ENCODE data around the gene HS6ST2.
"Not testable (repeated sequence)": the region's sequence is repeated elsewhere in the genome, so short reads cannot be mapped to it uniquely, and the experiment has no call there.

The HS6ST2 gene

DNA sequence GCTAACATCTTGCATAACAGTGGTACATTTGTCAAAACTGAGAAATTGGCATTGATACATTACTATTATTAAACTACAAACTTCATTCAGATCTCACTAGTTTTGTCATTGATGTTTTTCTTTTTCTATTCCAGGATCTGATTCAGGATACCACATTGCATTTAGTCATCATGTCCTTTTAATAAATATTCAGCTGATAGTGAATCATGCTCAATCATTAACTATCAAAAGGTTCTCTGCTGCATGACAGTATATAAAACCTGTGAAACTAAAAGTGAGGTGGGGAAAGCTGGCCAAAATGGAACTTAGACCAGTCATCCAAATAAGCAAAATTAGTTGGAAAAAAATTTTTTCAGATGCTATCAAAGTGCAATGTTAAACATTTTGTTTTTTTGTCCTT, 28.1 kb upstream of the HS6ST2 start:
- Histone ChIP-seq H3K27ac (no peak overlapping the region), H3K27me3 (ENCODE audit: insufficient read depth, low read depth, severe bottlenecking) (peaks cover 55% of the 10 kb centered on the region)
- TF ChIP-seq, protein P1, sequence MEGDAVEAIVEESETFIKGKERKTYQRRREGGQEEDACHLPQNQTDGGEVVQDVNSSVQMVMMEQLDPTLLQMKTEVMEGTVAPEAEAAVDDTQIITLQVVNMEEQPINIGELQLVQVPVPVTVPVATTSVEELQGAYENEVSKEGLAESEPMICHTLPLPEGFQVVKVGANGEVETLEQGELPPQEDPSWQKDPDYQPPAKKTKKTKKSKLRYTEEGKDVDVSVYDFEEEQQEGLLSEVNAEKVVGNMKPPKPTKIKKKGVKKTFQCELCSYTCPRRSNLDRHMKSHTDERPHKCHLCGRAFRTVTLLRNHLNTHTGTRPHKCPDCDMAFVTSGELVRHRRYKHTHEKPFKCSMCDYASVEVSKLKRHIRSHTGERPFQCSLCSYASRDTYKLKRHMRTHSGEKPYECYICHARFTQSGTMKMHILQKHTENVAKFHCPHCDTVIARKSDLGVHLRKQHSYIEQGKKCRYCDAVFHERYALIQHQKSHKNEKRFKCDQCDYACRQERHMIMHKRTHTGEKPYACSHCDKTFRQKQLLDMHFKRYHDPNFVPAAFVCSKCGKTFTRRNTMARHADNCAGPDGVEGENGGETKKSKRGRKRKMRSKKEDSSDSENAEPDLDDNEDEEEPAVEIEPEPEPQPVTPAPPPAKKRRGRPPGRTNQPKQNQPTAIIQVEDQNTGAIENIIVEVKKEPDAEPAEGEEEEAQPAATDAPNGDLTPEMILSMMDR (IDR thresholded peaks at IDR 0.05; ENCODE audit: low read depth, low read length): no peak

DNA sequence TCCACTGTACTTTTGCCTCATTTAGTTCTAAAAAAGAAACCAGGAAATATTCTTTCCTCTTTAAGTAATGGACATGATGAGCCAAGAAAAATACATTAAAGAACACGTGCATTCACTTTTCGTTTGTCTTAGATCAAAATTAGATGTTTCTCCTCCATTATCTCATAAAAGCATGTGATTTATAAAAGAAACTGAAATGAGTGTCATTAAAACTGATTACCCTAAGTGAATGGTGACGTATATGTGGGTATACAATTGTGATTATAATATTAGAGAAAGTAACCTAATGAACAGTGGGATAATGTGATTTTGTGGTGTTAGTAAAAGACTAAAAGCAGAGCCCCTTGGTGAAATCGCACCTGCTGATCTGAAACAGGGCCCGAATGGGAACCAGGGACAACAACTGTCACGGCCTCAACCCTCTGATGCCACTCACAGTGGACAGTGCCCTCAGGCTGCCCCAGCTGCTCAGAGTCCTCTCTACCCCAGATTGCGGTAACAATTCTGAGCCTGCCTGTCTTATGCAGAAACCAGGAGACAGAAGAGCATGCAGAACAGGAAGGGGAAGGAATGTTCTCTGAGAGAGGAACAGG, 25.7 kb upstream of the HS6ST2 start:
- Histone ChIP-seq H3K9me3 (ENCODE audit: severe bottlenecking) (no peaks in the 10 kb centered on the region), H3K4me3 (ENCODE audit: low read depth, low read length) (no peak overlapping the region), H3K36me3 (no peaks in the 10 kb centered on the region), H3K27ac (no peak overlapping the region), H3K27me3 (ENCODE audit: insufficient read depth, low read depth, severe bottlenecking) (peaks cover 48% of the 10 kb centered on the region)
- TF ChIP-seq, protein P1 (IDR thresholded peaks at IDR 0.05; ENCODE audit: low read depth, low read length): no peak
- DNase-seq: no peak

More for the DNA sequence above, 28.1 kb upstream of the HS6ST2 start:
- DNase-seq: no peak
- H3K36me3 ChIP-seq: no peaks in the 10 kb centered on the region
- H3K9me3 ChIP-seq (ENCODE audit: severe bottlenecking): no peaks in the 10 kb centered on the region
- no peak overlapping the region for H3K4me3 ChIP-seq (ENCODE audit: low read depth, low read length)

DNA sequence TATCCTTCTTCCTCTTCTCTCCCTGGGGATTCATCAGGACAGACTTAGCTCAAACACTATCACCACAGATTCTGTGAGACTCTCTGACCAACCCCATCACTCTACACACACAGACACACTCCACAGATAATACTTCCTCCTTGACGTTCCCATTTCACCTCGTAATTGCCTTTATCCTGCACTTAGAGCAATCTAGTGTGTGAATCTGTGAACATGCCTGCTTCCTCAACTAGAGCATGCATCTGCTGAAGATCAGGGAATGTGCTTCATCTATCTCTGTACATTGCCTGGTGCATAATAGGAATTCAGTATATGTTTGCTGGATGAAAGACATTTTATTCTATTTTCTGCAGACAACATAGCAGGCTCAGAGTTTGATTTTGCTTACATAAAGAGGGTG, 25.1 kb upstream of the HS6ST2 start:
- no peaks in the 10 kb centered on the region for H3K9me3 ChIP-seq (ENCODE audit: severe bottlenecking)
- TF ChIP-seq, protein P1 (IDR thresholded peaks at IDR 0.05; ENCODE audit: low read depth, low read length): no peak
- H3K27ac ChIP-seq: no peak overlapping the region
- DNase-seq: no peak
- H3K27me3 ChIP-seq (ENCODE audit: insufficient read depth, low read depth, severe bottlenecking): peaks cover 48% of the 10 kb centered on the region
- H3K36me3 ChIP-seq: no peaks in the 10 kb centered on the region
- no peak overlapping the region for H3K4me3 ChIP-seq (ENCODE audit: low read depth, low read length)

DNA sequence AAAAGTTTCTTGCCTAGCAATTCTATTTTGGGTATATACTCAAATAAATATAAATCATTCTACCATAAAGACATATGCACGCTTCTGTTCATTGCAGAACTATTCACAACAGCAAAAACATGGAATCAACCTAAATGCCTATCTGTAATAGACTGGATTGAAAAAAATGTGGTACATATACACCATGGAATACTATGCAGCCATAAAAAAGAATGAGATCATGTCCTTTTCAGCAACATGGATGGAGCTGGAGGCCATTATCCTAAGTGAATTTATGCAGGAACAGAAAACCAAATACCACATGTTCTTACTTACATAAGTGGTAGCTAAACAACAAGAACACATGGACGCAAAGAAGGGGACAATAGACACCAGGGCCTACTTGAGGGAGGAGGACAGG, 21.6 kb upstream of the HS6ST2 start:
- not testable (repeated sequence) for H3K36me3 ChIP-seq; H3K27ac ChIP-seq; DNase-seq; H3K9me3 ChIP-seq (ENCODE audit: severe bottlenecking); H3K4me3 ChIP-seq (ENCODE audit: low read depth, low read length)
- peaks cover 36% of the 10 kb centered on the region for H3K27me3 ChIP-seq (ENCODE audit: insufficient read depth, low read depth, severe bottlenecking)

DNA sequence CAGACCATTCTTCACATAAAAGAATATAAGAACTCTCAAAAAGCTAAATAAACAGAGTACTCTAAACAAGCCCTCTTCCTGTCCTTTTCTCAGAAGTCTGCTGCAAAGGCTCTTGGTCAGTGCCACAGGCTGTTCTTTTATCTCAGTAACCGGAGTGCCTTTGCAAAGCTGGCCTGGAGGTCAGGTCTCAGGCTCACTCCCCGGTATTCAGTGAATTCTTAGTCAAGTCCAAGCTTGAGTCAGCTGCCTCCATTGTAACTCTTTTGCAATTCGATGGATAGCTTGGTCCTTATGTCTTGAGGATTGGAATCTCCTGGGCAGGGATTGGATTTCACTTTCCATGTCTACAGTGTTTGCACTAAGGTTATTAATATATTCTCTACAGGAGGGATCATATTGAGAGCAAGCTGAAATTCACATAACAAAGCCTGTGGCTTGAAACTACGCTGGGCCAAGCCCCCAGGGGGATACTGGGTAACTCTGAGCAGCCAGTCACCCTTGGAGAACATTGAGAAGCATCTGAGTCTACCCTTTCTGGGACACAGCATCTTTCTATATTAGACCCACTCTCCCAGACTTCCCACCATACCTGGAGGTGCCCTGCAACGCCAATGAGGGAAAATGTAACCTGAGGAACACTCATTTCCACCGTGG, 10.0 kb upstream of the HS6ST2 start:
- DNase-seq: no peak
- Histone ChIP-seq H3K36me3 (no peaks in the 10 kb centered on the region), H3K4me3 (ENCODE audit: low read depth, low read length) (no peak overlapping the region), H3K27ac (no peak overlapping the region), H3K27me3 (ENCODE audit: insufficient read depth, low read depth, severe bottlenecking) (peaks cover 74% of the 10 kb centered on the region), H3K9me3 (ENCODE audit: severe bottlenecking) (no peaks in the 10 kb centered on the region)
- TF ChIP-seq, protein P1 (IDR thresholded peaks at IDR 0.05; ENCODE audit: low read depth, low read length): no peak

DNA sequence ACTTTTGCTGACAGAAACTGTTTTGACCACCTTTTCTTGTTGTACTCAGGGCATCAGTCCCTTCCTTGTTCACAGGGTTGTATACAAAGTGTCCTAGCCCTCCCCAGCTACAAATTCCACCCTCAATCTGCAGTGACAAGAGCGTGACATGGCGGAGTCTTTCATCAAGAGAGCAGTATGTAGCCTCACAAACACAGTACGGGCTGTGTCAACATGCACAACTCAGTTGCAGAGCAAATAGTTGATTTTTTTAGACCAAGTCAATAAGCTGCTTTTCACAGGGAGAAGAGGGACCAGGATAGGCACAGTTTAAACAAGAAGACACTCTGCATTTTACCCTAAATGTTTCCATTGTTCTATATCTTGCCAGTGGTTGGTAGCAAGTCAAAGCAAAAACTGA, 8.6 kb upstream of the HS6ST2 start:
- no peak overlapping the region for H3K4me3 ChIP-seq (ENCODE audit: low read depth, low read length)
- H3K9me3 ChIP-seq (ENCODE audit: severe bottlenecking): no peaks in the 10 kb centered on the region
- no peaks in the 10 kb centered on the region for H3K36me3 ChIP-seq
- no peak overlapping the region for H3K27ac ChIP-seq
- H3K27me3 ChIP-seq (ENCODE audit: insufficient read depth, low read depth, severe bottlenecking): peaks cover 68% of the 10 kb centered on the region
- no peak for DNase-seq
- TF ChIP-seq, protein P1 (IDR thresholded peaks at IDR 0.05; ENCODE audit: low read depth, low read length): no peak
